Esophagus muscularis mucosa (tissue), 3 donors: ENCODE data around the gene ITPR3.

ENCODE experiments used
- POLR2A ChIP-seq: fragments of 450-650 bp; IDR thresholded peaks from one replicate; pipeline ENCODE4 v1.6.1; 2017; ENCODE audit warnings: antibody characterized with exemption, moderate library complexity, mild to moderate bottlenecking, low read depth
- POLR2AphosphoS5 ChIP-seq, 2 donors: sonication (generic); formaldehyde crosslinking; IDR thresholded peaks; one replicate each; pipeline ENCODE4 v1.6.1; 2017; ENCODE audit warnings: antibody characterized with exemption in 2 of 2
- TF ChIP-seq, protein P1 (sequence below), 3 experiments: fragments of 200-600 bp in 2 of 3; fragments of 450-650 bp in 1 of 3; sonication (generic) in 2 of 3; IDR thresholded peaks; one replicate each; pipeline ENCODE4 v1.5.1; 2017 to 2019; ENCODE audit warnings: antibody characterized with exemption in 3 of 3, mild to moderate bottlenecking in 2 of 3, moderate library complexity in 1 of 3

DNA sequence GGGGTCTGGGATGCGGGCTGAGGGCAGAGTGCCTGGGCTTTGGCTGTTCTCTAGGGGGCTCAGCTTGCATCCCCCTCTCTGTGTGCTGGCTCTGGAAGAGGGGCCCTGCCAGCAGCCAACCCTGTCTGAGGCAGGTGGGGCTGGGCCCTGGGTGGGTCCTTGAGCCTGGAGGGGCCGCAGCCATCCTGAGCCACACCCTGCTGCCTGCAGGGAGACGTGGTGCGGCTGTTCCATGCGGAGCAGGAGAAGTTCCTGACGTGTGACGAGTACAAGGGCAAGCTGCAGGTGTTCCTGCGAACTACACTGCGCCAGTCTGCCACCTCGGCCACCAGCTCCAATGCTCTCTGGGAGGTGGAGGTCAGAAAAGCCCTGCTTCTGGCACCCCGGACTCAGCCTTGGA, 41.2 kb downstream of the ITPR3 start:
- TF ChIP-seq, protein P1, sequence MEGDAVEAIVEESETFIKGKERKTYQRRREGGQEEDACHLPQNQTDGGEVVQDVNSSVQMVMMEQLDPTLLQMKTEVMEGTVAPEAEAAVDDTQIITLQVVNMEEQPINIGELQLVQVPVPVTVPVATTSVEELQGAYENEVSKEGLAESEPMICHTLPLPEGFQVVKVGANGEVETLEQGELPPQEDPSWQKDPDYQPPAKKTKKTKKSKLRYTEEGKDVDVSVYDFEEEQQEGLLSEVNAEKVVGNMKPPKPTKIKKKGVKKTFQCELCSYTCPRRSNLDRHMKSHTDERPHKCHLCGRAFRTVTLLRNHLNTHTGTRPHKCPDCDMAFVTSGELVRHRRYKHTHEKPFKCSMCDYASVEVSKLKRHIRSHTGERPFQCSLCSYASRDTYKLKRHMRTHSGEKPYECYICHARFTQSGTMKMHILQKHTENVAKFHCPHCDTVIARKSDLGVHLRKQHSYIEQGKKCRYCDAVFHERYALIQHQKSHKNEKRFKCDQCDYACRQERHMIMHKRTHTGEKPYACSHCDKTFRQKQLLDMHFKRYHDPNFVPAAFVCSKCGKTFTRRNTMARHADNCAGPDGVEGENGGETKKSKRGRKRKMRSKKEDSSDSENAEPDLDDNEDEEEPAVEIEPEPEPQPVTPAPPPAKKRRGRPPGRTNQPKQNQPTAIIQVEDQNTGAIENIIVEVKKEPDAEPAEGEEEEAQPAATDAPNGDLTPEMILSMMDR (IDR thresholded peaks at IDR 0.05): no peak
- TF ChIP-seq POLR2A (no peak), POLR2AphosphoS5 (IDR thresholded peaks at IDR 0.05) (no peak)
